CD4-positive, alpha-beta T cell treated with Interleukin-15 for 4 hours (primary cell): ENCODE data around the gene ITGA5.

Experiments
- DNase-seq: peaks from one replicate; pipeline ENCODE4 v3.0.0-alpha.2; 2020; ENCODE audit warnings: low spot score

ITGA5 gene

DNA sequence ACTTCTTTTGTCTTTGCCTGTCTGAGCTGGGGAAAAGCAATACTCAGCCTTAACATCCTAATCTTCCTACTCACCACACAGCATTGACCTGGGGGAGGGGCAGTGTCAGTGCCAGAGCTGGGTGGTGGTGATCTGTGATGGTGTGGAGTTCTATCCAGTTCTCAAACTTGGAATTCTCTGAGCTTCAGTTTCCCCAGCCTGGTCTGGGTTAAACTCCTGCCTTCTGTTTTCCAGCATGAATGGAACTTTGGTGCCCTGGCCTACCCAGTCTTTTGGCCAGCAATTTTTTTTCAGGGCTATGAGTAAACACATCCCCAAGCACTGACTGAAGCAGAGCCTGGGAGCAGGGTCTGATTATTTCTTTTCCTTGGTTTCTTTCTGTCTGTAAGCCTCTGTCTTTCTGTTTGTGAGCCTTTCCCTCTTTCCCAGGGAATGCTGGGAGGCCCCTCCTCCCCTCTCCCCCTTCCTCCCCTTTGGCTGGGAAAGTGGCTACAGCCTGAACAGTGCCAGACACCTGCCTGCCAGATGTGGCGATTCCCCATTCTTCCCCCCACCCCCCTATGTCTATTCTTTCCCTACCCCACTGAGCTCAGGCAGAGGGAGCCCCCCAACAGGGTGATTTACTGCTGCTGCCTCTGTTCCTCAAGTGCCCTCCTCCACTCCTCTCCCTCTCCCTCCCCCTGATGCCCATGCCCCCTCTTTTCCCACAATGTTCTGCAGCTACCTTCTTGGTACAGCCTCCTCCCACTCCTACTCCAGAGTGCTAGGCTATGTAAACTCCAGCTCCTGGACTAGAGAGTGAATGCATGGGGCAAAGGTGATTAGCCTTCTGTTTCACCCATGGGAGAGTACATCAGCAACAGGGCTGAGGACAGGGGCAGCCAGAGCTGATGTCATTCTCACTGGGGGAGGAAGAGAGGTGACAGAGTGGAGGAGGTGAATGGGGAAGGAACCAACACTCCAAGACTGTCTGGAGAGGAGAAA lies 65.9 kb downstream of the ITGA5 start:
- no peak for DNase-seq

DNA sequence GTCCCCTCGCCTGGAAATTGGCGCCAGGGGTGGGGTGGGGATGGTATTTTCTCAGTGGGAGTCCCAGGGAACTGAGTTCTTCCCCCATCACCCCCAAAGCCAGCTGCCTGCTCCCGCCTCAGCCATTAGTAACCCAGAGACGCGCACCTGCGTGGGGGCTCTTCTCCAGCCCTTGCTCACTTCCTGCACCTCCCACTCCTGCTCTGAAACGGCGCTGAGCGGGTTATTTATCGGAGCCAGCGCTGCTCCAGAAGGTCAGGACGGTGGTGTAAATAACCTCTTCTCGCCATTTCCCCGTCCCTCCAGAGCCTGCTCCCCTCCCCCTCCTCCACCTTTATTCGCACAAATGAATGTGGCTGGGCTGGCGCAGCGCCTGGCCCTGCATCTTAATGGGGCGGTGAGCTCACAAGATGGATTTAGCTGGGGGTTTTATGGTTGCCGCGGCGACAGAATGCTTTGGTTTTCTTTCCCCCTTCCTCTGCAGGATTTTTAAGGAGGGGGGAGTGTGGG lies 67.0 kb downstream of the ITGA5 start:
- no peak for DNase-seq

DNA sequence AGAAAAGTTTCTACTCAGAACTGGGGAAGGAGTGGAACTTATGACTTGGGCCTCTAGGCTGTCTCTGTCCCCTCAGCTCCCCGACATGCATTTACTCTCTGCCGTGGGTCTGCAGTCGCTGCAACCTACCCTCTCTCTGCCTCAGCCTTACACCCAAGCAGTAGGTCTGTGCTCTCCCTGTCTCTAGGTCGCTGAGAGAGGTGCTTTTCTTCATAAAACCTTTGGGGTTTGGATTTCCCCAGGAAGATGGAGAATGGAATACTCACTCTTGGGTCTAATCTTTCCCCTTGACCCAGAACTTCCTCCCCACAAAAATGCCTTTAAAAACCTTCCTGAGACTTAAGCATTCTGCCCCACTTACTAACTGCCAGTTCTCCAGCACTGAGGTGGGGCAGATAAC lies 67.7 kb downstream of the ITGA5 start:
- no peak for DNase-seq

DNA sequence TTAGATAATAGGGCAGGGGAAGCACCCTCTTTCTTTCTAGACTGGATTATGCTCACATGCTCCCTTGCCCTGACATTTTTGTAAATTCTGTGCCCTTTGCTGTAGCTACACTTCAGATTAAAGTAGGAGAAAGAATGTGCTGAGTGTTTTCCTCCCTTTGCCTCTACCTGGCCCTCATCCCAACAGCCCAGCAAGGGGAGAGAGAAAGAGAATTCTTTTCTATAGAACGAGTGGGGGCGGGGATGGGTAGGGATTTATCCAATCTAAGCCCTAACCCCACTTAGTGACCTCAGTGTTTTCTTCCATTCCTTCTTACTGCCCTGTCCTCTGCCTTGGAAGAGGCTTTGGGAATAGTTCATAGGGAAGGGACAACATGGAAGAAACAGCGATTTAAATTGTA lies 68.3 kb downstream of the ITGA5 start:
- DNase-seq: no peak

DNA sequence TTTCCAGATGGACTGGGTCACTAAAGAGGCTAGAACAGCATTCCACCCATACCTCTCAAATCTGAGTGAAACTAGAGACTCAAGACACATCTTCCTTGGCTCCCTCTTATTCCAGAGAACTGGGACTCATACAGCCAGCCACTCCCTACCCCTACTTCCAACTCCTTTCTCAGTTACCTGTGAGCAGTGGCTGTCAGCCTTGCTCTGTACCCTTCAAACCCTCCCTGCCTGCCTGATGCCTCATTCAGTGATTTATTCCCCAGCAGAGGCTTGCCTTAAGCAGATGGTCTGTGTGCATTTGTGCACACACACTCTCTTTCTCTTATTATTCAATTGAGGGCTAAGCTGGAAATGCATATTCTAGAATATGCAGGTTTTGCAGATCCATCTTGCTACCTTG lies 69.4 kb downstream of the ITGA5 start:
- DNase-seq: no peak

DNA sequence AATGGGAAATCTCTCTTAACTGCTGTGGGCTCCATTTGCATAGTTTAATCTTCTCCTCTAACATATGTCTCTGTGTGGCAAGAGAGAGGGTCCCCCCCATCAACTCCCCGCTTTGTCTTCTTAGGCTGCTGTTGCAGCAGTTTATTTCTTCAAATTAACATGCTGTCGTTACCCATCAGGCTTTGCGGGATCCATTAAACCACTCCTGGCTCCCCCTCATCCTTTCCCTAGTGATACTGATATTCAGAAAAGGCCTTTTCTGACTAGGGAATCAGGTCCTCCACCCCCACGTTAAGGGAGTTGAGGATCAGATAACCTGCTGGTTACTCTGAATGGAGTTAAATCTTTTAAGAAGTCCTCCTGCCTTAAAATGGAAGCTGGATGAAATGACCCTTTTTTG lies 70.0 kb downstream of the ITGA5 start:
- DNase-seq: no peak
